Kidney epithelial cell (primary cell): Measurements from ENCODE around the gene ZBTB21. TPM values are rescaled to one million over a fixed set of nuclear protein-coding genes. Genes with fewer than 3 reads are reported as not detected.
A peak's percentile ranks its signal among the peaks of the same experiment; 100 is the strongest.

ENCODE experiments used
- DNase-seq: peaks from one replicate; pipeline ENCODE4 v3.0.0-alpha.2; 2010; ENCODE audit warnings: low read depth
- H3K27me3 ChIP-seq: 2 replicates; pipeline ENCODE4 v1.6.0; 2011; ENCODE audit warnings: low read length; ENCODE audit not compliant: control insufficient read depth, insufficient read depth
- H3K36me3 ChIP-seq: 2 replicates; pipeline ENCODE4 v1.5.1; 2011; ENCODE audit warnings: low read length; ENCODE audit not compliant: control insufficient read depth, insufficient read depth
- H3K4me3 ChIP-seq: 2 replicates; pipeline ENCODE4 v1.5.1; 2011; ENCODE audit warnings: low read depth, mild to moderate bottlenecking, control low read depth, low read length
- total RNA-seq: library from RNA; depleted of rRNA; stranded (reverse); fragments of >200 nt; gene quantifications from 2 replicates; pipeline ENCODE4 v1.2.3, GENCODE V29; 2015
- TF ChIP-seq, protein P1 (sequence below): IDR thresholded peaks from 2 replicates; pipeline ENCODE4 v1.5.1; 2011; ENCODE audit warnings: mild to moderate bottlenecking, moderate library complexity, low read length, control low read depth, inconsistent platforms; ENCODE audit not compliant: insufficient read depth, poor library complexity, severe bottlenecking

The ZBTB21 gene
- total RNA-seq, 1 donor from 2014 or later, result 13.8 TPM

DNA sequence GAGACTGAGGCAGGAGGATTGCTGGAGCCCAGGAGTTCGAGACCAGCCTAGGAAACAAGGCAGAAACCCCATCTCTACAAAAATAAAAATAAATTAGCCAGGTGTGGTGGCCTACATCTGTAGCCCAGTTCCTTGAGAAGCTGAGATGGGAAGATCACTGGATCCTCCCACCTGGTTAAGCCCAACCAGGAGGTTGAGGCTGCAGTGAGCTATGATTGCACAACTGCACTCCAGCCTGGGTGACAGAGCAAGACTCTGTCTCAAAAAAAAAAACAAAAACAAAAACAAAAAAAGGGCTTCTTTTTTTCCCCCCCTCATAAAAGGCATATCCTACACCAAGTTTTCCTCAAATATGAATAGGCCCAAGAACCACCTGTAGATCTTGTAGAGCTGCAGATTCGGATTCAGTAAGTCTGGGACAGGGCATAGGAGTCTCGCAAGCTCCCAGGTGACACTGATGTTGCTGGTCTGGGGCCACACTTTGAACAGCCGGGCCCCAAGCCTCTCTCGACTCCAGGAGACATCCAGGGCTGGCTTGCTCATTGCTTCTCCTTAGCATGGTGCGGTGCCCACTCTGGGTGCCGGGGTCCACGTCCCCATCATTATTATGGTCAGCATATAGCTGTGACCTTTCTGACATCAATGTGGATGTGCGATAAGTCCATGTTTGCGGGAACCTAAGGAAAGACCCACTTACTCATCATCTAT lies 38.9 kb upstream of the ZBTB21 start:
- Histone ChIP-seq H3K27me3 (no peaks in the 10 kb centered on the region), H3K4me3 (no peak overlapping the region), H3K36me3 (no peaks in the 10 kb centered on the region)
- DNase-seq, result no peak
- TF ChIP-seq, protein P1, sequence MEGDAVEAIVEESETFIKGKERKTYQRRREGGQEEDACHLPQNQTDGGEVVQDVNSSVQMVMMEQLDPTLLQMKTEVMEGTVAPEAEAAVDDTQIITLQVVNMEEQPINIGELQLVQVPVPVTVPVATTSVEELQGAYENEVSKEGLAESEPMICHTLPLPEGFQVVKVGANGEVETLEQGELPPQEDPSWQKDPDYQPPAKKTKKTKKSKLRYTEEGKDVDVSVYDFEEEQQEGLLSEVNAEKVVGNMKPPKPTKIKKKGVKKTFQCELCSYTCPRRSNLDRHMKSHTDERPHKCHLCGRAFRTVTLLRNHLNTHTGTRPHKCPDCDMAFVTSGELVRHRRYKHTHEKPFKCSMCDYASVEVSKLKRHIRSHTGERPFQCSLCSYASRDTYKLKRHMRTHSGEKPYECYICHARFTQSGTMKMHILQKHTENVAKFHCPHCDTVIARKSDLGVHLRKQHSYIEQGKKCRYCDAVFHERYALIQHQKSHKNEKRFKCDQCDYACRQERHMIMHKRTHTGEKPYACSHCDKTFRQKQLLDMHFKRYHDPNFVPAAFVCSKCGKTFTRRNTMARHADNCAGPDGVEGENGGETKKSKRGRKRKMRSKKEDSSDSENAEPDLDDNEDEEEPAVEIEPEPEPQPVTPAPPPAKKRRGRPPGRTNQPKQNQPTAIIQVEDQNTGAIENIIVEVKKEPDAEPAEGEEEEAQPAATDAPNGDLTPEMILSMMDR, result no peak

DNA sequence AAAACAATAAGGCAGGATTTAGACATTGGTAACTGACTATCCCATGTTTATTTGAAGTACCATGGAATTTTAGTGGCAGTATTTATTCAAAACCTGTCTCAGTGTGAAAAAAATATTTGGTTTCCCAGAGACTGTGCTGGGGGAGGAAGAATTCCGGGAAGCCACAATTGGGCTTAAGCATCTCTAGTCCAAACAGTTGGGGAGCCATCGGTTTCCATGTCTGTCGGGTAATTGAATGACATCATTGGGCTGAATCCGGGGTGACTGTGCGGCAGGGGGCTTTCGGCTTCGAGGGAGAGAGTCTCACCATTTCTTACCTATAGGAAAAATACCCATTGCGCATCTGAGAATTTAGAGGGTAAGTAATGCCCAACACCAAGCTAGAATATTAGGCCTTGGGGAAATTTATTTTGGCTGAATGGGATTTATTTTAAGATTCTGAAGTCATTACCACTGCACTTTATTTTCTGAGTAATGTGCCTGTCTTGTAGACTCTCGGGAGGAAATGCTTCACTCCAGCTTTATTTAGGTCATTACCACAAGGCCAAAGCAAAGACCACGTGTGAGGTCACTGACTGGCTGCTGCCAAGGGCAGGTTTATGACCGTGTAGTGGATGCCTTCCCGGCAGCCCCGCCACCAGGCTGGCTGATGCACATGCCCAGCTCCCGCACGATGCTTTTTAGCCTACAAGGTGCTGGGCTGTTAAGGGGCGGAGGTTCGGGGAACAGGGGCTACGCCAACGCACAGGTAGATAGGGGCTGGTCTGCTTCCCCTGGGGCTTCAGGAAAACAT lies 37.9 kb upstream of the ZBTB21 start:
- peak; percentile 71 for DNase-seq
- Histone ChIP-seq H3K36me3 (no peaks in the 10 kb centered on the region), H3K27me3 (no peaks in the 10 kb centered on the region), H3K4me3 (no peak overlapping the region)
- TF ChIP-seq, protein P1, result no peak

DNA sequence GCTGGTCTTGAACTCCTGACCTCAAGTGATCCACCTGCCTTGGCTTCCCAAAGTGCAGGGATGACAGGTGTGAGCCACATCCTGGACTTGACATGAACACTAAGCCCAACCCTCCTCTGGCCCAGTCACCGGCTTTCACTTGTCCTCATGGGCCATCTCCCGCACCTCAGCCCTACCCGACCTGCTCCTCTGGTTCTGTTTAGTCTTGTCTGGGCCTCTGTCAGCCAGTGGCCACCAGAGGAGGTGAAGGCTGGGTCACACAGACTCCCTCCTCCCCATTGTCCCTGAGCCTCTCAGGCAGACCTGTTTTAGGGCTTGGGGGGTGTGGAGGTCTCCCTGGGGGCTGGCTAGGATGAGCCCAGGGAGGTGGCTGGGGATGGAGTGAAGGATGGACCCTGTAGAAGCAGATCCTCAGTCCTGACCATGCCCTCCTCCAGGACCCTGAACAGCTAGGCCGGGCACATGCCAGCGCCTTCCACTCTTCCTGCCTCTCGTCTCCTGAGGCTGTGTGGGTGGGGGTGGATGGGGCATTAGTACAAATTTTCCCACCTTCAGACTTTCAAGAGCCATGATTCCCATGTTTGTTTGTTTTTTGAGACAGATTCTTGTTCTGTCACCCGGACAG lies 34.8 kb upstream of the ZBTB21 start:
- TF ChIP-seq, protein P1, result no peak
- Histone ChIP-seq H3K4me3 (no peak overlapping the region), H3K27me3 (no peaks in the 10 kb centered on the region), H3K36me3 (no peaks in the 10 kb centered on the region)
- DNase-seq, result no peak

DNA sequence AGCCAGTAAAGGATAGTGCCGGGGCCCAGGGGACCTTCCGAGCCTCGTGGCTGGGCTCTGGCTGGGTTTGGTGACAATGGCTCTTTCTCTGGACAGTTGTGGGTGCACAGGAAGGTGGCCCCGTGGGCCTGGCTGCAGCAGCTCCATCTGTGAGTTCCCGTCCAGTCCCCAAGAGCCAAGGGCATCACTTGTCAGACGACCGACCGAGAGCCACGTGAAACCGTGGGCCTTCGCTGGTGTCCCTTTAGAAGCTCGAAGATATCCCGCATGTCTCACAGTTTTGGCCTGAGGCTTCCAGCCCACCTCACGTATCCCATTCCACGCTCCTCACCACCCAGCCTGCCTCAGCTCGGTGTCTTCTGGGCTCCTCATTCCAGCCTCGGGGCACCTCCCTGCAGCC lies 33.8 kb upstream of the ZBTB21 start:
- DNase-seq, result no peak
- Histone ChIP-seq H3K27me3 (no peaks in the 10 kb centered on the region), H3K4me3 (no peak overlapping the region), H3K36me3 (no peaks in the 10 kb centered on the region)
- TF ChIP-seq, protein P1, result no peak

DNA sequence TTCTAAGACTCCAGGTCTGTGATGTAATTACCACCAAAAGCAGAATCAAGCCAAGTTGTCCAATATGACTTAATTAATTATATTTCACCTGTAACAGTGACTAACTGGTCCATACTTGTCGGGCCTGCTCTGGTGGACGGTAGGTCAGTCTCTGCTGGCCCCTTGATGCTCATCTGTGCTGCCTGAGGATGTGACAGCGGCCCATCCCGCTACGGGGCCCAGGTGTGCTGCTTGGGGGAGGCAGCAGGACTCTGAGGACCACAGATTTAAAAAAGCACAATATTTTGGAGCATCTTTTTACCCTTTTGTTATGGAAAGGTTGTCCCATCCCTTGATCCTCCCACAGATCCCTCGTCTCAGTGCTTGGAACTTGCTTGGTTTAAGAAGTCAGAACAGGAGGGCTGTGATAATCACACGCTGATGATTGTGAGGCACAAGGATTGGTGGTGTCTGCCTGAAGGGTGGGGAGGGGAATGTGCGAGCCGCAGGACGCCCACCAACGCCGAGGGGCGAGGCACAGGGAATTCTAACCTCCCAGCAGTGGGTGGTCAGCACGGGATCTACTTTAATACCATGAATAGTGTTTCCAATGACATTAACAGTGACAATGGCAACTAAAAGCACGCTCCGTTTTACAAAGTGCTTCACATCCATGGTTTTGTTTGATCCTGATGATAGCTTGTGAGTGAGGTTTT lies 33.2 kb upstream of the ZBTB21 start:
- no peak for DNase-seq
- no peak overlapping the region for H3K4me3 ChIP-seq
- H3K27me3 ChIP-seq, result no peaks in the 10 kb centered on the region
- TF ChIP-seq, protein P1, result no peak
- H3K36me3 ChIP-seq, result no peaks in the 10 kb centered on the region
